ENCODE data around the gene ABHD17A.

Gene ABHD17A

GRCh38 chr19:1841209-1841924 lies 43.9 kb downstream of the ABHD17A start:
- in situ Hi-C loops (cut with MboI; ENCODE audit: low sequenced_read_pairs) = no loop called here

GRCh38 chr19:1840541-1841115 lies 44.7 kb downstream of the ABHD17A start:
- in situ Hi-C loops (cut with MboI; ENCODE audit: low sequenced_read_pairs) = no loop called here

- in situ Hi-C loops (cut with MboI; ENCODE audit: low sequenced_read_pairs) = no loop called here
Observed at GRCh38 chr19:1839658-1840540, 45.4 kb downstream of the ABHD17A start.

GRCh38 chr19:1837625-1838105 lies 47.6 kb downstream of the ABHD17A start:
- in situ Hi-C loops (cut with MboI; ENCODE audit: low sequenced_read_pairs) = no loop called here

- in situ Hi-C loops (cut with MboI; ENCODE audit: low sequenced_read_pairs) = no loop called here
Observed at GRCh38 chr19:1837222-1837565, 48.1 kb downstream of the ABHD17A start.

- in situ Hi-C loops (cut with MboI; ENCODE audit: low sequenced_read_pairs) = no loop called here
Observed at GRCh38 chr19:1836458-1837221, 48.7 kb downstream of the ABHD17A start.

- in situ Hi-C loops (cut with MboI; ENCODE audit: low sequenced_read_pairs) = no loop called here
Observed at GRCh38 chr19:1833540-1833939, 51.8 kb downstream of the ABHD17A start.

- in situ Hi-C loops (cut with MboI; ENCODE audit: low sequenced_read_pairs) = no loop called here
Observed at GRCh38 chr19:1832046-1832663, 53.1 kb downstream of the ABHD17A start.

- in situ Hi-C loops (cut with MboI; ENCODE audit: low sequenced_read_pairs) = no loop called here
Observed at GRCh38 chr19:1830978-1831377, 54.3 kb downstream of the ABHD17A start.

GRCh38 chr19:1830568-1830967 lies 54.7 kb downstream of the ABHD17A start:
- in situ Hi-C loops (cut with MboI; ENCODE audit: low sequenced_read_pairs) = no loop called here

GRCh38 chr19:1829958-1830357 lies 55.3 kb downstream of the ABHD17A start:
- in situ Hi-C loops (cut with MboI; ENCODE audit: low sequenced_read_pairs) = no loop called here

- in situ Hi-C loops (cut with MboI; ENCODE audit: low sequenced_read_pairs) = no loop called here
Observed at GRCh38 chr19:1828279-1829238, 56.7 kb downstream of the ABHD17A start.

- in situ Hi-C loops (cut with MboI; ENCODE audit: low sequenced_read_pairs) = no loop called here
Observed at GRCh38 chr19:1827566-1828278, 57.6 kb downstream of the ABHD17A start.

Data from HL-60/S4 (cell line).